CD14-positive monocyte (primary cell): ENCODE results near the gene FBXO34. TPM values are rescaled to one million over a fixed set of nuclear protein-coding genes. Genes with fewer than 3 reads are reported as not detected.
A peak's percentile ranks its signal among the peaks of the same experiment; 100 is the strongest.

Experiments
- DNase-seq, 3 donors: peaks; one replicate each; pipeline ENCODE4 v3.0.0-alpha.2; 2011 to 2022
- H2AFZ ChIP-seq: 2 replicates; pipeline ENCODE4 v1.6.0; 2012; ENCODE audit warnings: mild to moderate bottlenecking, low read depth, low read length, inconsistent platforms; ENCODE audit not compliant: insufficient read depth, poor library complexity, severe bottlenecking
- H3K27ac ChIP-seq, 2 donors: 1 replicate in 1 of 2; 2 replicates in 1 of 2; pipeline ENCODE4 v1.5.1; 2012 to 2013; ENCODE audit warnings: low read length in 2 of 2, control low read depth in 1 of 2, inconsistent platforms in 1 of 2, low read depth in 1 of 2, mild to moderate bottlenecking in 1 of 2
- H3K27me3 ChIP-seq, 2 donors: one replicate each; pipeline versions ENCODE4 v1.6.0 to v1.6.1; 2011 to 2013; ENCODE audit warnings: low read length in 2 of 2; ENCODE audit not compliant: control insufficient read depth in 2 of 2, insufficient read depth in 2 of 2
- H3K36me3 ChIP-seq, 2 donors: replicated peaks in 1 of 2; 1 replicate in 1 of 2; 2 replicates in 1 of 2; pipeline versions ENCODE4 v1.5.1 to v1.6.1; 2012 to 2013; ENCODE audit warnings: low read length in 2 of 2, control low read depth in 1 of 2, inconsistent platforms in 1 of 2, mild to moderate bottlenecking in 1 of 2; ENCODE audit not compliant: insufficient read depth in 2 of 2, control insufficient read depth in 1 of 2
- H3K4me1 ChIP-seq, 2 donors: 1 replicate in 1 of 2; 2 replicates in 1 of 2; pipeline versions ENCODE4 v1.5.1 to v1.6.1; 2012 to 2013; ENCODE audit warnings: low read length in 2 of 2, control low read depth in 1 of 2, inconsistent platforms in 1 of 2, mild to moderate bottlenecking in 1 of 2, moderate library complexity in 1 of 2; ENCODE audit not compliant: insufficient read depth in 2 of 2, control insufficient read depth in 1 of 2
- H3K4me2 ChIP-seq: replicated peaks from 2 replicates; pipeline ENCODE3; 2012; ENCODE audit warnings: low read length, moderate library complexity, mild to moderate bottlenecking; ENCODE audit not compliant: poor library complexity, severe bottlenecking; ENCODE audit errors: extremely low read depth
- H3K4me3 ChIP-seq, 3 experiments: fragments of 200-600 bp in 1 of 3; sonication (generic) in 1 of 3; replicated peaks in 1 of 3; 1 replicate in 2 of 3; 2 replicates in 1 of 3; pipeline ENCODE4 v1.5.1; 2011 to 2013; ENCODE audit warnings: low read length in 3 of 3, mild to moderate bottlenecking in 3 of 3, control low read depth in 2 of 3, low read depth in 2 of 3, inconsistent platforms in 1 of 3, moderate library complexity in 1 of 3
- H3K79me2 ChIP-seq: 2 replicates; pipeline ENCODE4 v1.6.0; 2012; ENCODE audit warnings: mild to moderate bottlenecking, control low read depth, inconsistent platforms, low read length, moderate library complexity; ENCODE audit not compliant: insufficient read depth
- H3K9ac ChIP-seq: 2 replicates; pipeline ENCODE4 v1.6.0; 2017; ENCODE audit warnings: low read length, mild to moderate bottlenecking; ENCODE audit not compliant: insufficient read depth, poor library complexity, severe bottlenecking
- H3K9me3 ChIP-seq, 2 donors: replicated peaks in 1 of 2; 1 replicate in 1 of 2; 2 replicates in 1 of 2; pipeline versions ENCODE4 v1.5.1 to v1.6.1; 2012 to 2013; ENCODE audit warnings: low read length in 2 of 2, control low read depth in 1 of 2; ENCODE audit not compliant: control insufficient read depth in 1 of 2, insufficient read depth in 1 of 2
- H4K20me1 ChIP-seq: 2 replicates; pipeline ENCODE4 v1.6.0; 2012; ENCODE audit warnings: mild to moderate bottlenecking, low read length, control low read depth, moderate library complexity; ENCODE audit not compliant: insufficient read depth
- H3K27ac Mint-ChIP-seq, 7 donors: one replicate each; pipeline ENCODE4 v1.8.0; 2020; ENCODE audit warnings: mild to moderate bottlenecking in 7 of 7, mixed read lengths in 7 of 7, moderate library complexity in 6 of 7, inconsistent platforms in 2 of 7
- H3K27me3 Mint-ChIP-seq, 3 donors: one replicate each; pipeline ENCODE4 v1.8.0; 2021 to 2022; ENCODE audit warnings: low read depth in 3 of 3, mild to moderate bottlenecking in 3 of 3, mixed read lengths in 3 of 3, moderate library complexity in 3 of 3, inconsistent platforms in 1 of 3
- H3K36me3 Mint-ChIP-seq, 2 donors: one replicate each; pipeline ENCODE4 v1.8.0; 2020; ENCODE audit warnings: mixed read lengths in 2 of 2, inconsistent platforms in 1 of 2, mild to moderate bottlenecking in 1 of 2
- H3K4me1 Mint-ChIP-seq: one replicate; pipeline ENCODE4 v1.8.0; 2020; ENCODE audit warnings: mild to moderate bottlenecking, mixed read lengths
- H3K4me3 Mint-ChIP-seq, 2 donors: one replicate each; pipeline ENCODE4 v1.8.0; 2020; ENCODE audit warnings: mild to moderate bottlenecking in 2 of 2, mixed read lengths in 2 of 2, moderate library complexity in 1 of 2
- H3K9me3 Mint-ChIP-seq, 7 donors: one replicate each; pipeline ENCODE4 v1.8.0; 2020 to 2022; ENCODE audit warnings: mixed read lengths in 7 of 7, mild to moderate bottlenecking in 6 of 7, moderate library complexity in 6 of 7, inconsistent platforms in 2 of 7
- WGBS: methylation state at CpG from one replicate; pipeline ENCODE4 v1.1.5; 2013; ENCODE audit warnings: missing lambda C conversion rate; ENCODE audit not compliant: insufficient coverage; 5-methylcytosine and 5-hydroxymethylcytosine counted together
- intact Hi-C, 2 donors: fragments of 100-400 bp; cut with micrococcal nuclease; formaldehyde crosslinking; loops; one replicate each; pipeline versions ENCODE4 v1.15.0 to v1.15.1; 2023
- polyA plus RNA-seq, 3 donors: library from polyadenylated mRNA; depleted of rRNA in 1 of 3; unstranded in 2 of 3; stranded (reverse) in 1 of 3; fragments of 300-500 nt in 2 of 3; fragments of >200 nt in 1 of 3; fragmentation: Illumina TruSeq in 2 of 3; gene quantifications; 1 replicate in 2 of 3; 2 replicates in 1 of 3; pipeline ENCODE4 v1.2.3, GENCODE V29; 2012 to 2021
- TF ChIP-seq, protein P1 (sequence below): fragments of 200-600 bp; IDR thresholded peaks from one replicate; pipeline ENCODE4 v1.8.0; 2022; ENCODE audit warnings: antibody characterized with exemption, mild to moderate bottlenecking

Gene FBXO34
- polyA plus RNA-seq, 3 donors: 10.3 to 18.1 (median 17.3) TPM

DNA sequence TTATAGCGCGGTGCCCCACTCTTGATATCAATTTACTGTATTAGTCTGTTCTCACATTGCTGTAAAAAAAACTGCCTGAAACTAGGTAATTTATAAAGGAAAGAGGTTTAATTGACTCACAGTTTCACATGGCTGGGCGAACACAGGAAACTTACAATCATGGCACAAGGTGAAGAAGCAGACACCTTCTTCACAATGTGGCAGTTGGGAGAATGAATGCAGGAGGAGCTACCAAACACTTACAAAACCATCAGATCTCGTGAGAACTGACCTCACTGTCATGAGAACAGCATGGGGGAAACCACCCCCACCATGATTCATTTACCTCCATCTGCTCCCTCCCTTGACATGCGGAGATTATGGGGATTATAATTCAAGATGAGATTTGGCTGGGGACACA, 42.3 kb downstream of the FBXO34 start:
- Histone ChIP-seq H3K9me3 (peaks cover 17 to 18% of the 10 kb centered on the region in 2 donors), H3K9ac (no peak overlapping the region), H3K27ac (no peak overlapping the region), H3K79me2 (peaks cover 51% of the 10 kb centered on the region), H3K27me3 (no peaks in the 10 kb centered on the region), H3K36me3 (peaks cover 0 to 44% of the 10 kb centered on the region in 2 donors), H4K20me1 (no peaks in the 10 kb centered on the region), H2AFZ (no peak overlapping the region), H3K4me1 (no peaks in the 10 kb centered on the region), H3K4me2 (no peak overlapping the region), H3K4me3 (no peak overlapping the region)
- TF ChIP-seq, protein P1, sequence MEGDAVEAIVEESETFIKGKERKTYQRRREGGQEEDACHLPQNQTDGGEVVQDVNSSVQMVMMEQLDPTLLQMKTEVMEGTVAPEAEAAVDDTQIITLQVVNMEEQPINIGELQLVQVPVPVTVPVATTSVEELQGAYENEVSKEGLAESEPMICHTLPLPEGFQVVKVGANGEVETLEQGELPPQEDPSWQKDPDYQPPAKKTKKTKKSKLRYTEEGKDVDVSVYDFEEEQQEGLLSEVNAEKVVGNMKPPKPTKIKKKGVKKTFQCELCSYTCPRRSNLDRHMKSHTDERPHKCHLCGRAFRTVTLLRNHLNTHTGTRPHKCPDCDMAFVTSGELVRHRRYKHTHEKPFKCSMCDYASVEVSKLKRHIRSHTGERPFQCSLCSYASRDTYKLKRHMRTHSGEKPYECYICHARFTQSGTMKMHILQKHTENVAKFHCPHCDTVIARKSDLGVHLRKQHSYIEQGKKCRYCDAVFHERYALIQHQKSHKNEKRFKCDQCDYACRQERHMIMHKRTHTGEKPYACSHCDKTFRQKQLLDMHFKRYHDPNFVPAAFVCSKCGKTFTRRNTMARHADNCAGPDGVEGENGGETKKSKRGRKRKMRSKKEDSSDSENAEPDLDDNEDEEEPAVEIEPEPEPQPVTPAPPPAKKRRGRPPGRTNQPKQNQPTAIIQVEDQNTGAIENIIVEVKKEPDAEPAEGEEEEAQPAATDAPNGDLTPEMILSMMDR: no peak
- H3K4me1 Mint-ChIP-seq: peaks cover 5% of the 10 kb centered on the region
- H3K4me3 Mint-ChIP-seq: no peak overlapping the region
- 86% methylated on average over 1 of the region's 5 CpGs for WGBS
- intact Hi-C loops: no loop called here
- DNase-seq: no peak
- H3K27me3 Mint-ChIP-seq: peaks cover 0 to 1% (median 0%) of the 10 kb centered on the region in 3 donors
- peak overlapping the region in 2 of 7 donors; percentile 3 to 62 for H3K27ac Mint-ChIP-seq
- H3K36me3 Mint-ChIP-seq: peaks cover 32 to 52% of the 10 kb centered on the region in 2 donors
- H3K9me3 Mint-ChIP-seq: peaks cover 8 to 33% (median 22%) of the 10 kb centered on the region in 7 donors

DNA sequence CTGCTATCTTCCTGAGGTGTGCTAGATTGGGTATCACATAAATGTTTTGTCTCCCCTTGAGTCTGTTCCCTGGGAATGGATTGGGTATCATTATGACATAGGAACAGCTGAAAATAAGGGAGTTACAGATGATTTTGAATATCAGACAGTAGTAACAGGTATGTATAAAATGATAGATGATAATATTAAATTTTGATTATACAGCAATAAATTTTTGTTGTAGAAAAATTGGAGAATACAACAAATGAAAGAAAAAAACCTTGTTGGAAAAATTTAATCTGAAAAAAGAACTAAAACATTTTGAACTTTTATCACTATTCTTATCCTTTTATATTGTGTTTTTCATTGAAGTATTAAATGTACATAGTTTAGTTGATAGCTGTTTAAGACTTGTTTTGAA, 43.2 kb downstream of the FBXO34 start:
- no peaks in the 10 kb centered on the region for H4K20me1 ChIP-seq
- no peak overlapping the region for H3K4me3 ChIP-seq
- H3K27ac Mint-ChIP-seq: no peak overlapping the region
- H3K9me3 Mint-ChIP-seq: peaks cover 8 to 33% (median 23%) of the 10 kb centered on the region in 7 donors
- H3K9ac ChIP-seq: no peak overlapping the region
- H3K4me3 Mint-ChIP-seq: no peak overlapping the region
- peaks cover 0 to 54% of the 10 kb centered on the region in 2 donors for H3K36me3 ChIP-seq
- TF ChIP-seq, protein P1: no peak
- peaks cover 5% of the 10 kb centered on the region for H3K4me1 Mint-ChIP-seq
- peaks cover 17 to 18% of the 10 kb centered on the region in 2 donors for H3K9me3 ChIP-seq
- no peaks in the 10 kb centered on the region for H3K27me3 ChIP-seq
- H3K4me2 ChIP-seq: no peak overlapping the region
- no peak for DNase-seq
- no peak overlapping the region for H2AFZ ChIP-seq
- H3K4me1 ChIP-seq: no peaks in the 10 kb centered on the region
- H3K79me2 ChIP-seq: peaks cover 48% of the 10 kb centered on the region
- peaks cover 0 to 1% (median 0%) of the 10 kb centered on the region in 3 donors for H3K27me3 Mint-ChIP-seq
- peaks cover 34 to 58% of the 10 kb centered on the region in 2 donors for H3K36me3 Mint-ChIP-seq
- intact Hi-C loops: no loop called here
- H3K27ac ChIP-seq: no peak overlapping the region
